ENCODE results near the gene CEPT1. TPM values are rescaled to one million over a fixed set of nuclear protein-coding genes. Genes with fewer than 3 reads are reported as not detected.

CEPT1 gene
- total and polyA plus RNA-seq, 2 of the 8 experiments (the other 6 are each of a cell fraction or from before 2014, with no cell fraction given) = 18.5 to 28.6 TPM

GRCh38 chr1:111174070-111174469 is 34.0 kb downstream of the CEPT1 start:
- Histone ChIP-seq H3K14ac (ENCODE audit: insufficient read length) (no peak overlapping the region), H3K4ac (replicated peaks; ENCODE audit: insufficient read length, low read depth, low read length) (no peak overlapping the region), H3K79me2 (ENCODE audit: control insufficient read depth in 1 of 2, insufficient read depth in 2 of 2, low read length in 2 of 2) (no peaks in the 10 kb centered on the region), H2AFZ (ENCODE audit: low read length) (no peak overlapping the region), H2BK120ac (replicated peaks; ENCODE audit: low read depth, low read length) (no peak overlapping the region), H3K23me2 (ENCODE audit: low read depth, low read length) (no peaks in the 10 kb centered on the region), H3K56ac (replicated peaks; ENCODE audit: insufficient read length, low read depth, low read length) (no peak overlapping the region), H2BK12ac (ENCODE audit: low read depth, low read length) (no peak overlapping the region), H3K4me1 (replicated peaks in 1 of 4; ENCODE audit: control insufficient read depth in 3 of 4, insufficient read depth in 4 of 4, low read length in 3 of 4) (no peaks in the 10 kb centered on the region), H3K79me1 (ENCODE audit: low read depth, low read length) (no peaks in the 10 kb centered on the region), H3K4me3 (ENCODE audit: extremely low read depth in 1 of 4, insufficient read depth in 2 of 4, low read depth in 3 of 4, low read length in 4 of 4) (no peak overlapping the region), H3K27ac (ENCODE audit: low read depth, low read length) (no peak overlapping the region), H3K4me2 (ENCODE audit: insufficient read depth in 1 of 2, low read depth in 2 of 2, low read length in 2 of 2) (no peak overlapping the region), H3K36me3 (ENCODE audit: control insufficient read depth in 2 of 4, insufficient read depth in 4 of 4, low read length in 3 of 4) (peaks cover 0 to 14% (median 0%) of the 10 kb centered on the region in 4 experiments; a peak in 1 of 8 replicates), H4K5ac (ENCODE audit: insufficient read length, low read depth, low read length) (no peak overlapping the region), H4K20me1 (replicated peaks in 1 of 2; ENCODE audit: control insufficient read depth in 1 of 2, insufficient read depth in 2 of 2, low read length in 2 of 2) (peaks cover 0 to 2% of the 10 kb centered on the region in 2 experiments), H4K8ac (ENCODE audit: extremely low read depth, insufficient read depth, low read length) (no peak overlapping the region), H3K23ac (ENCODE audit: insufficient read length) (no peak overlapping the region), H4K91ac (replicated peaks; ENCODE audit: insufficient read length, low read length) (no peak overlapping the region), H3K9ac (replicated peaks in 1 of 4; ENCODE audit: extremely low read depth in 1 of 4, low read depth in 3 of 4, low read length in 3 of 4) (no peak overlapping the region), H3K9me3 (ENCODE audit: insufficient read depth in 2 of 2, low read depth in 1 of 2, low read length in 1 of 2) (no peaks in the 10 kb centered on the region), H2BK5ac (ENCODE audit: low read depth, low read length) (no peak overlapping the region), H2AK5ac (ENCODE audit: low read depth, low read length) (no peak overlapping the region), H3K27me3 (replicated peaks in 1 of 4; ENCODE audit: control insufficient read depth in 3 of 4, extremely low read depth in 1 of 4, insufficient read depth in 3 of 4, low read length in 3 of 4) (no peaks in the 10 kb centered on the region), H3K18ac (ENCODE audit: extremely low read depth, low read length) (no peak overlapping the region), H2BK15ac (ENCODE audit: low read length) (no peak overlapping the region), H2BK20ac (ENCODE audit: low read length) (no peak overlapping the region)
- FAIRE-seq (no peak), DNase-seq (ENCODE audit: low read depth in 1 of 2, low spot score in 2 of 2) (no peak)
- ChIA-PET POLR2A (ENCODE audit: partially characterized antibody) (interaction anchor here (1.6 kb wide), 1 partner anchor 17 kb away, joined by 4 read pairs; no protein-coding TSS in a partner anchor), CTCF (ENCODE audit: partially characterized antibody) (no interaction called here)
- TF ChIP-seq TEAD4 (IDR thresholded peaks at IDR 0.05; ENCODE audit: low read depth, low read length) (no peak), CBX8 (IDR thresholded peaks at IDR 0.05; ENCODE audit: borderline replicate concordance, low read depth, low read length) (no peak), BCL11A (IDR thresholded peaks at IDR 0.05; ENCODE audit: low read depth in 2 of 2, low read length in 2 of 2) (no peak), SAP30 (IDR thresholded peaks at IDR 0.05; ENCODE audit: insufficient read depth, insufficient replicate concordance, low read length) (no peak), PHF8 (conservative IDR thresholded peaks at IDR 0.05; ENCODE audit: low read depth, low read length) (no peak), SIX5 (IDR thresholded peaks at IDR 0.05; ENCODE audit: low read depth, low read length) (no peak), POLR2AphosphoS5 (IDR thresholded peaks at IDR 0.05; ENCODE audit: low read depth, low read length) (no peak), EP300 (IDR thresholded peaks at IDR 0.05; ENCODE audit: borderline replicate concordance in 1 of 2, low read depth in 2 of 2, low read length in 2 of 2) (no peak), ZNF274 (IDR thresholded peaks at IDR 0.05; ENCODE audit: borderline replicate concordance, extremely low read depth, low read length) (no peak), KDM1A (IDR thresholded peaks at IDR 0.05; ENCODE audit: borderline replicate concordance, low read length) (no peak)
